ENCODE results near the gene ASB13. TPM values are rescaled to one million over a fixed set of nuclear protein-coding genes. Genes with fewer than 3 reads are reported as not detected.

Gene ASB13
- total and polyA plus RNA-seq, 2 of the 13 experiments (the other 11 are each of a cell fraction or from before 2014, with no cell fraction given) = 9.3 to 15.4 TPM

DNA sequence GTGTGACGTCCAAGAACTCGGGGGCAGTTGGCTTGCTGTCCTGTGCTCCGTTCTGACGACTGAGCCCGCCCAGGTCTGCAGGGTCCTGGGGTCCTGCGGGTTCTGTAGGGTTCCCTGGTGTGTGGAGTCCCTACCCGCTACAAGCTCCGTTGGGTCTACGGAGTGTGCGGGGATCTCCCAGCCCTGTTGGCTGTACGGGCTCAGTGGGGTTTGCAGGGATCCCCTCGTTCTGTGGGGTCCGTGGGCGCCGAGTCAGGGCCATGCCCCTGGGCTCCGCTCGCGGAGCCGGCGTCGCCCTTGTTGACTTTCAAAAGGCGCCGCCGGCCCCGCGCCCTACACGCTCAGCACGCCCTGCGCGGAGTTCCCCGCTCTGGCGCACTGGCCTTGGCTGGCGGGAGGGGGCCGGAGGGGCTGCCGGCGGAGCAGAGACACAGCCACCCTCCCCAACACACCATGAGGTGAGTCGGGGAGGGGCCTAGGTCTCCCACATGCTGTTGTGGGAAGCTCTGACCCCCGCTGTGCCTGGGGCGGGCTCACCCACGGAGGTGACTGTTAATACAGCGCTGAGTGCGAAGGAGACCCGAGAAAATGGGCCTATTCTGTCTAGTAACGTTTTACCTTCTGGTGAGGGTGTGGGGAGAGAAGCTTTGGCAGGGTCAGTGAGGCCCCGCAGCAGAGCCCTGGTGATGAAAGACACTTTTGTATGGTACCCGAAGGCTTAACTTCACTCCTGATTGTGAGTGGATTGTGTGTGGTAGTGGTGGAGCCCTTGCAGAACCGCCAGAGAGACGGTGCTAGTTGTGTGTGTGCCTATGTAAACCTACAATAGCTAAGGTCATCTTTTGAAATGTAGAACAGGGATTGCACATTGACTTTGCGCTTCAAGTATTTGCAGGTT is 26.3 kb upstream of the ASB13 start (continued):
- TF ChIP-seq, protein P1, sequence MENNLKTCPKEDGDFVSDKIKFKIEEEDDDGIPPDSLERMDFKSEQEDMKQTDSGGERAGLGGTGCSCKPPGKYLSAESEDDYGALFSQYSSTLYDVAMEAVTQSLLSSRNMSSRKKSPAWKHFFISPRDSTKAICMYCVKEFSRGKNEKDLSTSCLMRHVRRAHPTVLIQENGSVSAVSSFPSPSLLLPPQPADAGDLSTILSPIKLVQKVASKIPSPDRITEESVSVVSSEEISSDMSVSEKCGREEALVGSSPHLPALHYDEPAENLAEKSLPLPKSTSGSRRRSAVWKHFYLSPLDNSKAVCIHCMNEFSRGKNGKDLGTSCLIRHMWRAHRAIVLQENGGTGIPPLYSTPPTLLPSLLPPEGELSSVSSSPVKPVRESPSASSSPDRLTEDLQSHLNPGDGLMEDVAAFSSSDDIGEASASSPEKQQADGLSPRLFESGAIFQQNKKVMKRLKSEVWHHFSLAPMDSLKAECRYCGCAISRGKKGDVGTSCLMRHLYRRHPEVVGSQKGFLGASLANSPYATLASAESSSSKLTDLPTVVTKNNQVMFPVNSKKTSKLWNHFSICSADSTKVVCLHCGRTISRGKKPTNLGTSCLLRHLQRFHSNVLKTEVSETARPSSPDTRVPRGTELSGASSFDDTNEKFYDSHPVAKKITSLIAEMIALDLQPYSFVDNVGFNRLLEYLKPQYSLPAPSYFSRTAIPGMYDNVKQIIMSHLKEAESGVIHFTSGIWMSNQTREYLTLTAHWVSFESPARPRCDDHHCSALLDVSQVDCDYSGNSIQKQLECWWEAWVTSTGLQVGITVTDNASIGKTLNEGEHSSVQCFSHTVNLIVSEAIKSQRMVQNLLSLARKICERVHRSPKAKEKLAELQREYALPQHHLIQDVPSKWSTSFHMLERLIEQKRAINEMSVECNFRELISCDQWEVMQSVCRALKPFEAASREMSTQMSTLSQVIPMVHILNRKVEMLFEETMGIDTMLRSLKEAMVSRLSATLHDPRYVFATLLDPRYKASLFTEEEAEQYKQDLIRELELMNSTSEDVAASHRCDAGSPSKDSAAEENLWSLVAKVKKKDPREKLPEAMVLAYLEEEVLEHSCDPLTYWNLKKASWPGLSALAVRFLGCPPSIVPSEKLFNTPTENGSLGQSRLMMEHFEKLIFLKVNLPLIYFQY (CRISPR knock-in tag; IDR thresholded peaks at IDR 0.05; ENCODE audit: borderline replicate concordance) = peak; percentile 85; the same call in 1 of the 2 replicates
- TF ChIP-seq ZBTB38 (CRISPR knock-in tag; IDR thresholded peaks at IDR 0.05) (peak; percentile 95), ZSCAN31 (CRISPR knock-in tag; IDR thresholded peaks at IDR 0.05; ENCODE audit: low read depth) (peak; percentile 12; the same call in 1 of the 2 replicates), RFX5 (IDR thresholded peaks at IDR 0.05; ENCODE audit: low read depth, low read length) (no peak), NR0B2 (CRISPR knock-in tag; IDR thresholded peaks at IDR 0.05) (no peak), SMAD1 (CRISPR knock-in tag; IDR thresholded peaks at IDR 0.05; ENCODE audit: borderline replicate concordance, low read depth) (0 out of 2 replicates have a peak, but pooled peaks have one; percentile 42), ZSCAN20 (CRISPR knock-in tag; IDR thresholded peaks at IDR 0.05; ENCODE audit: borderline replicate concordance) (0 out of 2 replicates have a peak, but pooled peaks have one; percentile 66), ZFP41 (CRISPR knock-in tag; IDR thresholded peaks at IDR 0.05; ENCODE audit: borderline replicate concordance) (no peak), ZNF788 (CRISPR knock-in tag; IDR thresholded peaks at IDR 0.05; ENCODE audit: borderline replicate concordance) (peak; percentile 92; the same call in 1 of the 2 replicates), DMTF1 (CRISPR knock-in tag; IDR thresholded peaks at IDR 0.05) (no peak), TCF12 (IDR thresholded peaks at IDR 0.05) (no peak), TCF12 (CRISPR knock-in tag; IDR thresholded peaks at IDR 0.05) (peak; percentile 68; the same call in 1 of the 2 replicates)
- TF ChIP-seq, protein P2, sequence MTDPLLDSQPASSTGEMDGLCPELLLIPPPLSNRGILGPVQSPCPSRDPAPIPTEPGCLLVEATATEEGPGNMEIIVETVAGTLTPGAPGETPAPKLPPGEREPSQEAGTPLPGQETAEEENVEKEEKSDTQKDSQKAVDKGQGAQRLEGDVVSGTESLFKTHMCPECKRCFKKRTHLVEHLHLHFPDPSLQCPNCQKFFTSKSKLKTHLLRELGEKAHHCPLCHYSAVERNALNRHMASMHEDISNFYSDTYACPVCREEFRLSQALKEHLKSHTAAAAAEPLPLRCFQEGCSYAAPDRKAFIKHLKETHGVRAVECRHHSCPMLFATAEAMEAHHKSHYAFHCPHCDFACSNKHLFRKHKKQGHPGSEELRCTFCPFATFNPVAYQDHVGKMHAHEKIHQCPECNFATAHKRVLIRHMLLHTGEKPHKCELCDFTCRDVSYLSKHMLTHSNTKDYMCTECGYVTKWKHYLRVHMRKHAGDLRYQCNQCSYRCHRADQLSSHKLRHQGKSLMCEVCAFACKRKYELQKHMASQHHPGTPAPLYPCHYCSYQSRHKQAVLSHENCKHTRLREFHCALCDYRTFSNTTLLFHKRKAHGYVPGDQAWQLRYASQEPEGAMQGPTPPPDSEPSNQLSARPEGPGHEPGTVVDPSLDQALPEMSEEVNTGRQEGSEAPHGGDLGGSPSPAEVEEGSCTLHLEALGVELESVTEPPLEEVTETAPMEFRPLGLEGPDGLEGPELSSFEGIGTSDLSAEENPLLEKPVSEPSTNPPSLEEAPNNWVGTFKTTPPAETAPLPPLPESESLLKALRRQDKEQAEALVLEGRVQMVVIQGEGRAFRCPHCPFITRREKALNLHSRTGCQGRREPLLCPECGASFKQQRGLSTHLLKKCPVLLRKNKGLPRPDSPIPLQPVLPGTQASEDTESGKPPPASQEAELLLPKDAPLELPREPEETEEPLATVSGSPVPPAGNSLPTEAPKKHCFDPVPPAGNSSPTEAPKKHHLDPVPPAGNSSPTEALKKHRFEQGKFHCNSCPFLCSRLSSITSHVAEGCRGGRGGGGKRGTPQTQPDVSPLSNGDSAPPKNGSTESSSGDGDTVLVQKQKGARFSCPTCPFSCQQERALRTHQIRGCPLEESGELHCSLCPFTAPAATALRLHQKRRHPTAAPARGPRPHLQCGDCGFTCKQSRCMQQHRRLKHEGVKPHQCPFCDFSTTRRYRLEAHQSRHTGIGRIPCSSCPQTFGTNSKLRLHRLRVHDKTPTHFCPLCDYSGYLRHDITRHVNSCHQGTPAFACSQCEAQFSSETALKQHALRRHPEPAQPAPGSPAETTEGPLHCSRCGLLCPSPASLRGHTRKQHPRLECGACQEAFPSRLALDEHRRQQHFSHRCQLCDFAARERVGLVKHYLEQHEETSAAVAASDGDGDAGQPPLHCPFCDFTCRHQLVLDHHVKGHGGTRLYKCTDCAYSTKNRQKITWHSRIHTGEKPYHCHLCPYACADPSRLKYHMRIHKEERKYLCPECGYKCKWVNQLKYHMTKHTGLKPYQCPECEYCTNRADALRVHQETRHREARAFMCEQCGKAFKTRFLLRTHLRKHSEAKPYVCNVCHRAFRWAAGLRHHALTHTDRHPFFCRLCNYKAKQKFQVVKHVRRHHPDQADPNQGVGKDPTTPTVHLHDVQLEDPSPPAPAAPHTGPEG (CRISPR knock-in tag; IDR thresholded peaks at IDR 0.05) = peak; percentile 52; the same call in 1 of the 2 replicates
- TF ChIP-seq, protein P3, sequence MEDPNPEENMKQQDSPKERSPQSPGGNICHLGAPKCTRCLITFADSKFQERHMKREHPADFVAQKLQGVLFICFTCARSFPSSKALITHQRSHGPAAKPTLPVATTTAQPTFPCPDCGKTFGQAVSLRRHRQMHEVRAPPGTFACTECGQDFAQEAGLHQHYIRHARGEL (CRISPR knock-in tag; IDR thresholded peaks at IDR 0.05) = no peak
